PC-9 (cell line): ENCODE results near the gene SELENOV. TPM values are rescaled to one million over a fixed set of nuclear protein-coding genes. Genes with fewer than 3 reads are reported as not detected.

Experiments used
- Bru-seq: library from RNA; stranded (reverse); fragments of 400-500 nt; gene quantifications from one replicate; lab custom pipeline; 2021; lab: Mats Ljungman, UMichigan
- BruChase-seq, 2 experiments: library from RNA; stranded (reverse); fragments of 400-500 nt; gene quantifications; one replicate each; lab custom pipeline; 2021; lab: Mats Ljungman, UMichigan
- BruUV-seq: library from RNA; stranded (reverse); fragments of 400-500 nt; replicated peaks from 2 replicates; lab custom pipeline; 2021; lab: Mats Ljungman, UMichigan
- CTCF ChIA-PET: fragments of 300-600 bp; sonication (Branson Sonifier 250); formaldehyde crosslinking; loops from one replicate; lab custom pipeline; 2022; ENCODE audit warnings: antibody characterized with exemption; lab: Charles Lee
- POLR2A ChIA-PET: fragments of 300-600 bp; sonication (Branson Sonifier 250); formaldehyde crosslinking; loops from one replicate; lab custom pipeline; 2022; ENCODE audit warnings: antibody characterized with exemption; ENCODE audit not compliant: unreplicated experiment; lab: Charles Lee
- DNase-seq, 2 experiments: peaks; one replicate each; pipeline versions ENCODE4 v3.0.0 to v3.0.0-alpha.2; 2015 to 2022; ENCODE audit warnings: mixed read lengths in 1 of 2
- H2AFZ ChIP-seq: fragments of 200-600 bp; sonication (generic); 2 replicates; pipeline ENCODE4 v1.8.1; 2017; ENCODE audit warnings: antibody characterized with exemption
- H3F3A ChIP-seq: fragments of 200-600 bp; sonication (generic); 2 replicates; pipeline ENCODE4 v1.8.1; 2017; ENCODE audit warnings: antibody characterized with exemption, mild to moderate bottlenecking, low read depth; ENCODE audit not compliant: insufficient read depth
- H3K27ac ChIP-seq: fragments of 200-600 bp; sonication (generic); 2 replicates; pipeline ENCODE4 v1.6.1; 2016; ENCODE audit warnings: mixed run types
- H3K27me3 ChIP-seq: fragments of 200-600 bp; sonication (generic); 2 replicates; pipeline ENCODE4 v1.6.1; 2016; ENCODE audit warnings: low read depth, mixed run types; ENCODE audit not compliant: insufficient read depth
- H3K36me3 ChIP-seq: fragments of 200-600 bp; sonication (generic); 2 replicates; pipeline ENCODE4 v1.6.1; 2016; ENCODE audit warnings: low read depth, mixed run types
- H3K4me1 ChIP-seq: fragments of 200-600 bp; sonication (generic); replicated peaks from 2 replicates; pipeline ENCODE4 v1.6.1; 2016; ENCODE audit warnings: mixed run types; ENCODE audit not compliant: insufficient read depth
- H3K4me2 ChIP-seq: fragments of 200-600 bp; sonication (generic); 2 replicates; pipeline ENCODE4 v1.6.1; 2017; ENCODE audit warnings: mixed run types
- H3K4me3 ChIP-seq: fragments of 200-600 bp; sonication (generic); 2 replicates; pipeline ENCODE4 v1.6.1; 2016; ENCODE audit warnings: mixed run types
- H3K79me2 ChIP-seq: fragments of 200-600 bp; sonication (generic); 2 replicates; pipeline ENCODE4 v1.6.1; 2017; ENCODE audit warnings: low read depth, mixed run types
- H3K9me2 ChIP-seq: fragments of 200-600 bp; sonication (generic); 2 replicates; pipeline ENCODE4 v1.8.1; 2017; ENCODE audit warnings: mild to moderate bottlenecking; ENCODE audit not compliant: insufficient read depth
- H3K9me3 ChIP-seq: fragments of 200-600 bp; sonication (generic); 2 replicates; pipeline ENCODE4 v1.8.1; 2016; ENCODE audit warnings: low read depth; ENCODE audit not compliant: insufficient read depth
- H4K20me1 ChIP-seq: fragments of 200-600 bp; sonication (generic); 2 replicates; pipeline ENCODE4 v1.8.1; 2017; ENCODE audit not compliant: insufficient read depth
- CTCF ChIP-seq: fragments of 200-600 bp; sonication (generic); conservative IDR thresholded peaks from 2 replicates; pipeline ENCODE4 v1.6.1; 2017; ENCODE audit warnings: mixed run types, antibody characterized with exemption, mild to moderate bottlenecking, moderate library complexity
- EZH2 ChIP-seq: fragments of 200-600 bp; sonication (generic); IDR thresholded peaks from 2 replicates; pipeline ENCODE4 v1.8.0; 2017; ENCODE audit warnings: antibody characterized with exemption, low read depth
- intact Hi-C: fragments of 100-400 bp; cut with micrococcal nuclease; formaldehyde crosslinking; loops from one replicate; pipeline ENCODE4 v1.10.0; 2022; ENCODE audit not compliant: unreplicated experiment
- long read RNA-seq: library from polyadenylated mRNA; stranded (forward); transcript quantifications from one replicate; pipeline ENCODE4 v2.0.0, GENCODE V29; 2022
- total RNA-seq: library from RNA; stranded (reverse); gene quantifications from 2 replicates; pipeline ENCODE4 v1.2.3, GENCODE V29; 2021

Gene SELENOV
- total RNA-seq (0.35 TPM in 1 of 2 replicates, not detected in the other), Bru-seq, nascent RNA (percentile 20 among the genes with signal in this experiment), BruChase-seq, experiment 1, labeled RNA remaining after a 2-hour chase (percentile 16 among the genes with signal in this experiment), BruChase-seq, experiment 2, labeled RNA remaining after a 6-hour chase (percentile 24 among the genes with signal in this experiment)
- long read RNA-seq = 0 reads

GRCh38 chr19:39514840-39515550 is at the start of gene SELENOV:
Gene SELENOV (plus strand): TSS chr19:39515139. CDS start chr19:39515213, 74 bp downstream.
- no peak for DNase-seq
- ChIA-PET POLR2A (no interaction called here), CTCF (no interaction called here)
- Histone ChIP-seq H3K27ac (no peak within 1 kb of the TSS), H3F3A (peaks cover 4% of the 10 kb centered on the region; the same call in 1 of the 2 replicates), H3K4me3 (no peak within 1 kb of the TSS), H3K36me3 (no peaks in the 10 kb centered on the region), H2AFZ (no peak within 1 kb of the TSS), H3K9me2 (no peaks in the 10 kb centered on the region), H4K20me1 (no peaks in the 10 kb centered on the region), H3K4me1 (no peaks in the 10 kb centered on the region), H3K9me3 (no peaks in the 10 kb centered on the region), H3K27me3 (peaks cover 3% of the 10 kb centered on the region; the same call in 1 of the 2 replicates), H3K4me2 (no peak within 1 kb of the TSS), H3K79me2 (no peaks in the 10 kb centered on the region)
- intact Hi-C loops = no loop called here
- no peak for TF ChIP-seq EZH2
- no peak for TF ChIP-seq CTCF
- BruUV-seq = no TSS peak

GRCh38 chr19:39465956-39466747 is 48.8 kb upstream of the SELENOV start:
- CTCF ChIA-PET = interaction anchor here (0.6 kb wide), 1 partner anchor 67 kb away, joined by 6 read pairs; the partner anchor contains the start of gene EID2B
- POLR2A ChIA-PET = no interaction called here
- H4K20me1 ChIP-seq = peaks cover 3% of the 10 kb centered on the region; the same call in 1 of the 2 replicates
- H3K9me3 ChIP-seq = no peaks in the 10 kb centered on the region
- H3K27me3 ChIP-seq = no peaks in the 10 kb centered on the region
- no peak overlapping the region for H3K4me2 ChIP-seq
- H3K4me3 ChIP-seq = no peak overlapping the region
- peaks cover 16% of the 10 kb centered on the region; the same call in 1 of the 2 replicates for H3K36me3 ChIP-seq
- no peak overlapping the region for H2AFZ ChIP-seq
- no peaks in the 10 kb centered on the region for H3K79me2 ChIP-seq
- intact Hi-C loops = no loop called here
- H3F3A ChIP-seq = peaks cover 3% of the 10 kb centered on the region; the same call in 1 of the 2 replicates
- TF ChIP-seq CTCF = no peak
- no peak for TF ChIP-seq EZH2
- H3K4me1 ChIP-seq = no peaks in the 10 kb centered on the region
- BruUV-seq = no TSS peak
- DNase-seq = no peak
- no peaks in the 10 kb centered on the region for H3K9me2 ChIP-seq
- no peak overlapping the region for H3K27ac ChIP-seq

- BruUV-seq = no TSS peak
- TF ChIP-seq EZH2 = no peak
- no peak for TF ChIP-seq CTCF
- H3K27ac ChIP-seq = no peak overlapping the region
- H3K4me1 ChIP-seq = no peaks in the 10 kb centered on the region
- DNase-seq = no peak
- ChIA-PET CTCF (no interaction called here), POLR2A (no interaction called here)
- no peaks in the 10 kb centered on the region for H3K79me2 ChIP-seq
- peaks cover 19% of the 10 kb centered on the region; the same call in 1 of the 2 replicates for H3K36me3 ChIP-seq
- H3K4me2 ChIP-seq = no peak overlapping the region
- no peak overlapping the region for H3K4me3 ChIP-seq
- no peaks in the 10 kb centered on the region for H3K9me3 ChIP-seq
- no peaks in the 10 kb centered on the region for H3K27me3 ChIP-seq
- H4K20me1 ChIP-seq = peaks cover 3% of the 10 kb centered on the region; the same call in 1 of the 2 replicates
- H2AFZ ChIP-seq = no peak overlapping the region
- intact Hi-C loops = no loop called here
- peaks cover 3% of the 10 kb centered on the region; the same call in 1 of the 2 replicates for H3F3A ChIP-seq
- H3K9me2 ChIP-seq = no peaks in the 10 kb centered on the region
These were observed 47.0 kb upstream of the SELENOV start for GRCh38 chr19:39467941-39468340.
